Stimulated activated CD8-positive, alpha-beta memory T cell treated with anti-CD3 and anti-CD28 coated beads, Interleukin-15, amount 100 ng/mL, for 1 hour (primary cell): ENCODE measurements around the gene TFRC.
"Not testable (repeated sequence)": the region's sequence is repeated elsewhere in the genome, so short reads cannot be mapped to it uniquely, and the experiment has no call there.

Experiments used
- DNase-seq: peaks from one replicate; pipeline ENCODE4 v3.0.0-alpha.2; 2020; ENCODE audit warnings: low read depth

Gene TFRC

DNA sequence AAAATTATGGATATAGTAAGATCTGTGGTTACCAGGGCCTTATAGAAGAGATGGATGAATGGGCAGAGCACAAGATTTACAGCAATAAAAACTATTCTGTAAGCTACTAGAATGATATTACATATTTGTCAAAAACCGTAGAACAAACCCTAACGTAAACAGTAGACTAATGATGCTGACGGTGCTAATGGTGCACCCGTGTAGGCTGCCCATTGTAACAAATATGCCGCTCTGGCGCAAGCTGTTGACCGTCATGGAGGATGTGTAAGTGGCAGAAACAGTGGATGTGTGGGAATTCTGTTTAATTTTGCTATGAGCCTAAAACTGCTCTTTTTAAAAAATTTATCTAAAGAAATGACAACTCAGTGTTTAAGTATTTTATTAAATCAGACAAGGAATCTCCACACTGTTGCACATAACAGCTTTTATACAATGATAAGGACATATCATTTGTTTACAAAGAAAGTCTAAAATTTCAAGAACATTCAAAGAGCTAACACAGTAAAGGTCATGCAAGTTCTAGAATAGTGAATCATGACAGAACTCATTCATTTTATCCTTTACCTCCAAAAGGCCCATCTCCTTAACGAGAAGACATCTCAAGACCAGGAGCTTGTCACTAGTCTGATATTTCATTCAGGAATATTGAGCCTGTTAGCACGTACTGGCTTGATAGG lies 32.8 kb downstream of the TFRC start:
- no peak for DNase-seq

GRCh38 chr3:196047391-196048030 lies 34.4 kb downstream of the TFRC start:
- no peak for DNase-seq

DNA sequence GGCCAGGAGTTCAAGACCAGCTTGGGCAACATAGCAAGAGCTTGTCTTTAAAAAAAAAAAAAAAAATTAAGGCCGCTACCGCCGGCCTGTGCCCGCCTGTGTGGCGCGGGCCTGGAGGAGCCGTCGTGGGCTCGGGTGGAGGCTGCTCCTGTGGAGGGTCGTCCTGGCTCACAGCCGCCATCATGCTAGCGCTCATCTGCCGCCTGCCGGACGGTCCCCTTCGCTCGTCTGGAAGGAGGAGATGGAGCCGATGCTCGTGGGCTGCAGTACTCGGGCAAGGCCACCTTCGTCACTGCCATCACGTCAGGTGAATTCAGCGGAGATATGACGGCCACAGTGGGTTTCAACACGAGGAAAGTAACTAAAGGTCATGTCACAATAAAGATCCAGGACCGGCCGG lies 37.4 kb downstream of the TFRC start:
- DNase-seq = no peak

DNA sequence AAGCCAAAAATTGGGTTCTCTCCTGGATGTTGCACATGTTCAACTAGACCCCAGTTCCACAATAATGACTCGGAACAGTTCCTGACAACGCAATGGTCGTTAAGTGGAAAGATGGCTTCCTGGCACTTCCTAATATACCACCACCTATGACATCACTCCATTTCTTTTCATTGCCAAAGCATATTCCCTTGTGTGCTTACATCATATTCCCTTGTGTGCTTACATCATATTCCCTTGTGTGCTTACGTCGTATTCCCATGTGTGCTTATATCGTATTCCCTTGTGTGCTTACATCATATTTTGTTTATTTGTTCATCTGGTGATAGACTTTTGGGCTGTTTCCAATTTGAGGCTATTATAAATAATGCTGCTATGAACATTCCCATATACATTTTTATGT lies 39.2 kb downstream of the TFRC start:
- DNase-seq = no peak

GRCh38 chr3:196039359-196039758 lies 42.5 kb downstream of the TFRC start:
- DNase-seq = no peak

GRCh38 chr3:196026059-196026458 lies 55.8 kb downstream of the TFRC start:
- DNase-seq = not testable (repeated sequence)

GRCh38 chr3:196024968-196025367 lies 56.9 kb downstream of the TFRC start:
- no peak for DNase-seq

- DNase-seq = no peak
Measured at GRCh38 chr3:196023947-196024346, 57.9 kb downstream of the TFRC start.

DNA sequence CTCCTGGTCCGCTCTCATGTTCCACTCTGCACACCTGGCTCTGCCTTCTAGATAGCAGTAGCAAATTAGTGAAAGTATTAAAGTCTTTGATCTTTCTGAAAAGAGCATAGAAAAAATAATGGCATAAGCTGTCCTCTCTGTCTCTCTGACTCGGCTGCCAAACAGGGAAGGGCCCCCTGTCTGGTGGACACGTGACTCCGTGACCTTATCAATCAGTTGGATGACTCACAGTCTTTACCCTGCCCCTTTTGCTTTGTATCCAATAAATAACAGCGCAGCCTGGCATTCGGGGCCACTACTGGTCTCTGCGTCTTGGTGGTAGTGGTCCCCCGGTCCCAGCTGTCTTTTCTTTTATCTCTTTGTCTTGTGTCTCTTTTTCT lies 59.4 kb downstream of the TFRC start:
- not testable (repeated sequence) for DNase-seq

GRCh38 chr3:196020373-196020772 lies 61.5 kb downstream of the TFRC start:
- DNase-seq = no peak

GRCh38 chr3:196019576-196019975 lies 62.3 kb downstream of the TFRC start:
- DNase-seq = not testable (repeated sequence)

GRCh38 chr3:196018159-196018558 lies 63.7 kb downstream of the TFRC start:
- not testable (repeated sequence) for DNase-seq

- no peak for DNase-seq
Measured at GRCh38 chr3:196016485-196016884, 65.4 kb downstream of the TFRC start.

GRCh38 chr3:196016059-196016458 lies 65.8 kb downstream of the TFRC start:
- DNase-seq = no peak

- no peak for DNase-seq
Measured at GRCh38 chr3:196013587-196014487, 68.1 kb downstream of the TFRC start.

GRCh38 chr3:196012941-196013476 lies 68.9 kb downstream of the TFRC start:
- no peak for DNase-seq

GRCh38 chr3:196012481-196012880 lies 69.4 kb downstream of the TFRC start:
- no peak for DNase-seq

DNA sequence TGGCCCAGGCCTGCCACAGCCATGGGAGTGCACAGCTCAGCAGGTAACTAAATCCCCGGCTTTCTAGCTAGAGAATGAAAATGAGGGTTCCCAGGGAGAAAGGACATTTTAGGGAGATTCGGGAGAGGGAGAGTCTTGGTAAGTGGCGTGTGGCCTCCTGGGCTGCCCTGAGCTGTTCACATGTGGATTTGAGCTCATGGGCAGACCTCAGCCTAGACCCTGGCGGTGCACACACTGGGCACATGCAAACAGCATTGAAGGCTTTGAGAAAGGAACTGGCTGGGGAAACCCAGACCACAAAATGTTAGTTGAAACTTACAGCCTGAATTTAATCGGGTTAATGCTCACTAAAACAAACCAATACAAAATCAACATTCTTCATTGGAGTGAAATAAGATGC lies 72.4 kb downstream of the TFRC start:
- no peak for DNase-seq

- no peak for DNase-seq
Measured at GRCh38 chr3:196008929-196009328, 73.0 kb downstream of the TFRC start.

DNA sequence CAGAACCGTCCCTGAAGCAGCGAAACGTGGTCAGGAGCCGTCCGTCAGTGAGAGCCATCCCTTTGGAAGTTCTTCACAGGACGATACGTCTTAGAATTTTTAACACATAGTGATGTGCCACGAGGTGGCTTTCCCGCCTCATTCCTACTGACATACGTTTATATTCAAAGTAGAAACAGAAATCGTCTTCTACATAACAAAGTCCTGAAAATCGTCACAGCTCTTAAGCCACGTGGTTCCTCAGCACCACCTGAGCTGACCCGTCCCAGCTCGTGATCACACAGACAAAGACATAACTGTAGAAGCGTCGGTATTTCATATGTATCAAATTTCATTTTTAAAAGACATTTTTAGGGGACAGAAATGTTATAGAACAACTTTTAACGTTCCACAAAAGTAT lies 73.5 kb downstream of the TFRC start:
- DNase-seq = no peak

DNA sequence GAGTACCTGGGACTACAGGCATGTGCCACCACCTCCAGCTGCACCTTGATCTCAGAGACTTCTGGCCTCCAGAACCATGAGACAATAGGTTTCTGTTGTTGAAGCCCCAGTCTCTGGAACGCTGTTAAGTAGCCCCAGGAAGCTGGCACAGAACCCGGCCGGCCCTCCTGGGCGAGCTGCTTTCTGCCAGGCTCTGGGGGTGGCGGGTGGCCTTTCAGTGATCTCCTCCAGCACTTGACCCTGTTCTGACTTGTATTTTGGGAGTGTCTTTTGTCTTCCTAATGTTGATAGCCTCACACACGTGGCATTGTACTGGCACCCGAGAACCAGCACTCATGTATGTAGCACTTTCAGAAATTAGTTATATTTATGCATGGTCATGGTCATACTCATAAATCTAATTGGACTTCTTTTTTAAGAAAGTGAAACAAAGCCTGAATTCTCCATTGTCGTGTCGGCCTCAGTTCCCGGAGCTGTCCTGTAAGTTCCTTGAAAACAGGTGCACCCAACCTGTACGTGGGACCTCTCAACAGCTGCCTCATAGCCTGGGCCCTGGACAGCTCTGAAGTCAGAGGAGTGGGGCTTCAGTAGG lies 74.0 kb downstream of the TFRC start:
- DNase-seq = no peak

GRCh38 chr3:196005338-196005737 lies 76.6 kb downstream of the TFRC start:
- not testable (repeated sequence) for DNase-seq
